Measurements from ENCODE around the gene THSD4. TPM values are rescaled to one million over a fixed set of nuclear protein-coding genes. Genes with fewer than 3 reads are reported as not detected.

The THSD4 gene
- total and polyA plus RNA-seq, 2 of the 8 experiments (the other 6 are each of a cell fraction or from before 2014, with no cell fraction given): 2.5 to 6.2 TPM

GRCh38 chr15:71518661-71519060 is 403.4 kb downstream of the THSD4 start:
- Histone ChIP-seq H3K18ac (ENCODE audit: extremely low read depth, low read length) (no peak overlapping the region), H3K27ac (ENCODE audit: low read depth, low read length) (no peak overlapping the region), H2AK5ac (ENCODE audit: low read depth, low read length) (no peak overlapping the region), H3K14ac (ENCODE audit: insufficient read length) (no peak overlapping the region), H2BK15ac (ENCODE audit: low read length) (no peak overlapping the region), H3K9ac (replicated peaks in 1 of 4; ENCODE audit: extremely low read depth in 1 of 4, low read depth in 3 of 4, low read length in 3 of 4) (no peak overlapping the region), H3K79me1 (ENCODE audit: low read depth, low read length) (no peaks in the 10 kb centered on the region), H4K20me1 (replicated peaks in 1 of 2; ENCODE audit: control insufficient read depth in 1 of 2, insufficient read depth in 2 of 2, low read length in 2 of 2) (no peaks in the 10 kb centered on the region), H2BK12ac (ENCODE audit: low read depth, low read length) (no peak overlapping the region), H4K91ac (replicated peaks; ENCODE audit: insufficient read length, low read length) (no peak overlapping the region), H3K27me3 (replicated peaks in 1 of 4; ENCODE audit: control insufficient read depth in 3 of 4, extremely low read depth in 1 of 4, insufficient read depth in 3 of 4, low read length in 3 of 4) (no peaks in the 10 kb centered on the region), H4K8ac (ENCODE audit: extremely low read depth, insufficient read depth, low read length) (no peak overlapping the region), H3K4me2 (ENCODE audit: insufficient read depth in 1 of 2, low read depth in 2 of 2, low read length in 2 of 2) (no peak overlapping the region), H3K23ac (ENCODE audit: insufficient read length) (no peak overlapping the region), H3K4ac (replicated peaks; ENCODE audit: insufficient read length, low read depth, low read length) (no peak overlapping the region), H4K5ac (ENCODE audit: insufficient read length, low read depth, low read length) (no peak overlapping the region), H3K4me3 (ENCODE audit: extremely low read depth in 1 of 4, insufficient read depth in 2 of 4, low read depth in 3 of 4, low read length in 4 of 4) (no peak overlapping the region), H3K4me1 (replicated peaks in 1 of 4; ENCODE audit: control insufficient read depth in 3 of 4, insufficient read depth in 4 of 4, low read length in 3 of 4) (peaks cover 0 to 8% (median 5%) of the 10 kb centered on the region in 4 experiments; a peak in 4 of 7 replicates), H2BK120ac (replicated peaks; ENCODE audit: low read depth, low read length) (no peak overlapping the region), H3K36me3 (ENCODE audit: control insufficient read depth in 2 of 4, insufficient read depth in 4 of 4, low read length in 3 of 4) (no peaks in the 10 kb centered on the region), H2BK20ac (ENCODE audit: low read length) (no peak overlapping the region), H3K56ac (replicated peaks; ENCODE audit: insufficient read length, low read depth, low read length) (no peak overlapping the region), H2BK5ac (ENCODE audit: low read depth, low read length) (no peak overlapping the region), H3K79me2 (ENCODE audit: control insufficient read depth in 1 of 2, insufficient read depth in 2 of 2, low read length in 2 of 2) (no peaks in the 10 kb centered on the region), H3K9me3 (ENCODE audit: insufficient read depth in 2 of 2, low read depth in 1 of 2, low read length in 1 of 2) (no peaks in the 10 kb centered on the region), H3K23me2 (ENCODE audit: low read depth, low read length) (no peaks in the 10 kb centered on the region), H2AFZ (ENCODE audit: low read length) (no peak overlapping the region)
- POLR2A ChIA-PET (ENCODE audit: partially characterized antibody): no interaction called here
- FAIRE-seq: no peak
- CTCF ChIA-PET (ENCODE audit: partially characterized antibody): no interaction called here
- no peak for DNase-seq (ENCODE audit: low read depth in 1 of 2, low spot score in 2 of 2)
- WGBS, 2 experiments (ENCODE audit: extremely low coverage in 1 of 2, insufficient coverage in 1 of 2, insufficient read length in 1 of 2, insufficient replicate concordance in 2 of 2, low coverage in 1 of 2, low lambda C conversion rate in 2 of 2, missing lambda C conversion rate in 1 of 2): 84% methylated on average over 2 of the region's 2 CpGs; no CpG with 5 or more reads in 1 of the 2 experiments
- TF ChIP-seq GABPA (IDR thresholded peaks at IDR 0.05; ENCODE audit: borderline replicate concordance, insufficient read depth, low read length) (no peak), SAP30 (IDR thresholded peaks at IDR 0.05; ENCODE audit: insufficient read depth, insufficient replicate concordance, low read length) (no peak)

Data from H1 (cell line).